ENCODE data around the gene FGF14. TPM values are rescaled to one million over a fixed set of nuclear protein-coding genes. Genes with fewer than 3 reads are reported as not detected.

FGF14 gene
- total and polyA plus RNA-seq, 5 donors from 2014 or later = 0.09 TPM; not detected in 4

GRCh38 chr13:101681834-101682233, 720.0 kb downstream of the FGF14 start:
- H3K4me1 Mint-ChIP-seq = no peaks in the 10 kb centered on the region
- no peak overlapping the region for H3K27ac Mint-ChIP-seq

GRCh38 chr13:101673360-101674105, 728.3 kb downstream of the FGF14 start:
- no peak for DNase-seq
- no peak for ATAC-seq (ENCODE audit: low read depth in 2 of 2)
- H3K9me3 Mint-ChIP-seq = peaks cover 0 to 5% (median 0%) of the 10 kb centered on the region in 7 donors

More at GRCh38 chr13:101681834-101682233, 720.0 kb downstream of the FGF14 start:
- H3K36me3 ChIP-seq (ENCODE audit: control insufficient read depth, insufficient read depth, low read length) = no peaks in the 10 kb centered on the region
- peaks cover 0 to 2% (median 0%) of the 10 kb centered on the region in 7 donors for H3K9me3 Mint-ChIP-seq
- peaks cover 11% of the 10 kb centered on the region for H3K27me3 Mint-ChIP-seq
- H3K27me3 ChIP-seq (ENCODE audit: control insufficient read depth, insufficient read depth, low read length) = no peaks in the 10 kb centered on the region
- no peak overlapping the region for H3K4me3 Mint-ChIP-seq
- H3K27ac ChIP-seq (ENCODE audit: insufficient read depth, low read length, poor library complexity, severe bottlenecking) = no peak overlapping the region
- no peaks in the 10 kb centered on the region for H3K9me3 ChIP-seq (ENCODE audit: control insufficient read depth in 2 of 2, low read length in 2 of 2)
- H3K36me3 Mint-ChIP-seq = no peaks in the 10 kb centered on the region
- no peak overlapping the region for H3K4me3 ChIP-seq (ENCODE audit: low read depth, low read length)
- no peaks in the 10 kb centered on the region for H3K4me1 ChIP-seq (ENCODE audit: control insufficient read depth, insufficient read depth, low read length, poor library complexity, severe bottlenecking)
- no peak for DNase-seq
- no peak for ATAC-seq (ENCODE audit: low read depth in 2 of 2)

GRCh38 chr13:101661839-101662238, 740.0 kb downstream of the FGF14 start:
- H3K27ac Mint-ChIP-seq = no peak overlapping the region
- Histone ChIP-seq H3K27ac (ENCODE audit: insufficient read depth, low read length, poor library complexity, severe bottlenecking) (no peak overlapping the region), H3K27me3 (ENCODE audit: control insufficient read depth, insufficient read depth, low read length) (no peaks in the 10 kb centered on the region), H3K36me3 (ENCODE audit: control insufficient read depth, insufficient read depth, low read length) (no peaks in the 10 kb centered on the region), H3K9me3 (ENCODE audit: control insufficient read depth in 2 of 2, low read length in 2 of 2) (no peaks in the 10 kb centered on the region), H3K4me1 (ENCODE audit: control insufficient read depth, insufficient read depth, low read length, poor library complexity, severe bottlenecking) (no peaks in the 10 kb centered on the region), H3K4me3 (ENCODE audit: low read depth, low read length) (no peak overlapping the region)
- no peaks in the 10 kb centered on the region for H3K36me3 Mint-ChIP-seq
- peaks cover 0 to 4% (median 0%) of the 10 kb centered on the region in 7 donors for H3K9me3 Mint-ChIP-seq
- DNase-seq = no peak
- H3K4me3 Mint-ChIP-seq = no peak overlapping the region
- ATAC-seq (ENCODE audit: low read depth in 2 of 2) = no peak
- H3K27me3 Mint-ChIP-seq = no peaks in the 10 kb centered on the region
- no peaks in the 10 kb centered on the region for H3K4me1 Mint-ChIP-seq

More at GRCh38 chr13:101673360-101674105, 728.3 kb downstream of the FGF14 start:
- Histone ChIP-seq H3K4me1 (ENCODE audit: control insufficient read depth, insufficient read depth, low read length, poor library complexity, severe bottlenecking) (no peaks in the 10 kb centered on the region), H3K4me3 (ENCODE audit: low read depth, low read length) (no peak overlapping the region), H3K27ac (ENCODE audit: insufficient read depth, low read length, poor library complexity, severe bottlenecking) (no peak overlapping the region), H3K36me3 (ENCODE audit: control insufficient read depth, insufficient read depth, low read length) (no peaks in the 10 kb centered on the region), H3K27me3 (ENCODE audit: control insufficient read depth, insufficient read depth, low read length) (no peaks in the 10 kb centered on the region), H3K9me3 (ENCODE audit: control insufficient read depth in 2 of 2, low read length in 2 of 2) (no peaks in the 10 kb centered on the region)
- Mint-ChIP-seq H3K4me3 (no peak overlapping the region), H3K4me1 (peaks cover 0 to 4% (median 0%) of the 10 kb centered on the region in 4 donors), H3K27me3 (no peaks in the 10 kb centered on the region), H3K36me3 (no peaks in the 10 kb centered on the region), H3K27ac (no peak overlapping the region)

Other genes with a start within 250 kb of the FGF14 start
- gene TPP2, start 194.9 kb upstream of the FGF14 start, total RNA-seq = 128 TPM
- gene TPP2, start 194.9 kb upstream of the FGF14 start, polyA plus RNA-seq = 10 to 100 TPM; 59.1 to 75.8 (median 67.6) TPM